Thyroid gland (tissue), 4 donors: ENCODE results near the gene ESR1.

Experiments used
- POLR2A ChIP-seq, 2 donors: fragments of 450-650 bp; IDR thresholded peaks; one replicate each; pipeline ENCODE4 v1.6.1; 2017; ENCODE audit warnings: antibody characterized with exemption in 2 of 2, mild to moderate bottlenecking in 2 of 2, moderate library complexity in 1 of 2
- TF ChIP-seq, protein P1 (sequence below), 6 experiments: fragments of 200-600 bp in 3 of 6; fragments of 450-650 bp in 3 of 6; sonication (generic) in 3 of 6; IDR thresholded peaks; one replicate each; pipeline ENCODE4 v1.5.1; 2016 to 2019; ENCODE audit warnings: antibody characterized with exemption in 6 of 6, mild to moderate bottlenecking in 2 of 6, inconsistent platforms in 1 of 6, moderate library complexity in 1 of 6

DNA sequence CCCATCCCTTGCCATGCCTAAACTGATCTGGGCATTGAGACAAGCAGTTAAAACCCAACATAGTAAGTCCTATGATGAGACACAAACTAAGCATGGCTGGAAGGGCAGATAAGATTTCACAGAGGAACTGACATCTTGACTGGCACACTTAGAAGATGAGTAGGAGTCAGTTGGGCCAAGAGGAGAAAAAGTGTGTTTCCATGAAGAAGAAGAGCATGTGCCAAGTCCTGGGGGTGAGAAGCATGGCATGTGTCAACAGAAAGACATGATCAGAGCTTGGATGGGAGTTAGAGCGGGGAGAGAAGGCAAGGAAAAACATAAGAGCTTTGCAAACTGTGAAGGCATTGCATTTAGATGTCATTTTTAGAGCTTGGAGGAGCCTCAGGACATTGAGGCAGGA lies 68.0 kb downstream of the ESR1 start:
- TF ChIP-seq, protein P1, sequence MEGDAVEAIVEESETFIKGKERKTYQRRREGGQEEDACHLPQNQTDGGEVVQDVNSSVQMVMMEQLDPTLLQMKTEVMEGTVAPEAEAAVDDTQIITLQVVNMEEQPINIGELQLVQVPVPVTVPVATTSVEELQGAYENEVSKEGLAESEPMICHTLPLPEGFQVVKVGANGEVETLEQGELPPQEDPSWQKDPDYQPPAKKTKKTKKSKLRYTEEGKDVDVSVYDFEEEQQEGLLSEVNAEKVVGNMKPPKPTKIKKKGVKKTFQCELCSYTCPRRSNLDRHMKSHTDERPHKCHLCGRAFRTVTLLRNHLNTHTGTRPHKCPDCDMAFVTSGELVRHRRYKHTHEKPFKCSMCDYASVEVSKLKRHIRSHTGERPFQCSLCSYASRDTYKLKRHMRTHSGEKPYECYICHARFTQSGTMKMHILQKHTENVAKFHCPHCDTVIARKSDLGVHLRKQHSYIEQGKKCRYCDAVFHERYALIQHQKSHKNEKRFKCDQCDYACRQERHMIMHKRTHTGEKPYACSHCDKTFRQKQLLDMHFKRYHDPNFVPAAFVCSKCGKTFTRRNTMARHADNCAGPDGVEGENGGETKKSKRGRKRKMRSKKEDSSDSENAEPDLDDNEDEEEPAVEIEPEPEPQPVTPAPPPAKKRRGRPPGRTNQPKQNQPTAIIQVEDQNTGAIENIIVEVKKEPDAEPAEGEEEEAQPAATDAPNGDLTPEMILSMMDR (IDR thresholded peaks at IDR 0.05), result no peak
- TF ChIP-seq POLR2A (IDR thresholded peaks at IDR 0.05), result no peak
